K562 (cell line): ENCODE results near the gene COLEC12. TPM values are rescaled to one million over a fixed set of nuclear protein-coding genes. Genes with fewer than 3 reads are reported as not detected.

Source experiments
- ATAC-seq: fragments of 200-7000 bp; cut with Tn5 transposase; 3 replicates; pipeline ENCODE4 v1.9.1; 2020; ENCODE audit warnings: moderate library complexity
- BruUV-seq: library from RNA; stranded (reverse); fragments of 400-500 nt; replicated peaks from 2 replicates; lab custom pipeline; 2021; lab: Mats Ljungman, UMichigan
- CTCF ChIA-PET: fragments of 300-600 bp; formaldehyde crosslinking; extraction: SDS; loops from one replicate; lab custom pipeline; 2021; ENCODE audit warnings: low intra/inter-chr PET ratio; lab: Yijun Ruan, JAX
- POLR2A ChIA-PET: fragments of 300-600, 350-650 bp; sonication (Branson Sonifier 250); formaldehyde crosslinking; extraction: SDS; loops from one replicate; lab custom pipeline; 2021; ENCODE audit warnings: antibody characterized with exemption, inconsistent platforms; lab: Yijun Ruan, JAX
- DNase-seq, 4 experiments: peaks; one replicate each; pipeline versions ENCODE4 v3.0.0 to v3.0.0-alpha.2; 2011 to 2018; ENCODE audit warnings: low spot score in 3 of 4, mixed read lengths in 3 of 4; ENCODE audit errors: extremely low read depth in 1 of 4
- FAIRE-seq: peaks from 2 replicates; lab custom pipeline; 2011; peaks lifted over from hg19 to GRCh38; lab: Jason Lieb, UNC
- H2AFZ ChIP-seq: 2 replicates; pipeline ENCODE4 v1.6.0; 2011; ENCODE audit warnings: low read depth, low read length, control low read depth, inconsistent platforms
- H3K27ac ChIP-seq: fragments of 200-600 bp; 3 replicates; pipeline ENCODE4 v1.8.0; 2011; ENCODE audit warnings: low read depth, mild to moderate bottlenecking, control low read depth, inconsistent platforms, low read length, moderate library complexity, mixed read lengths; ENCODE audit errors: extremely low read depth
- H3K27me3 ChIP-seq, 2 experiments: fragments of 300-600 bp in 1 of 2; 2 replicates in 1 of 2; 3 replicates in 1 of 2; pipeline versions ENCODE4 v1.6.0 to v1.8.0; 2011; ENCODE audit warnings: inconsistent platforms in 2 of 2, low read length in 2 of 2, mild to moderate bottlenecking in 1 of 2, mixed read lengths in 1 of 2, moderate library complexity in 1 of 2; ENCODE audit not compliant: control insufficient read depth in 2 of 2, insufficient read depth in 2 of 2
- H3K36me3 ChIP-seq: fragments of 300-600 bp; 3 replicates; pipeline ENCODE4 v1.8.0; 2011; ENCODE audit warnings: mild to moderate bottlenecking, low read length, inconsistent platforms; ENCODE audit not compliant: control insufficient read depth, insufficient read depth
- H3K4me1 ChIP-seq, 2 experiments: fragments of 200-600 bp in 1 of 2; replicated peaks in 1 of 2; 2 replicates in 1 of 2; 3 replicates in 1 of 2; pipeline versions ENCODE4 v1.5.1 to v1.8.0; 2011; ENCODE audit warnings: inconsistent platforms in 2 of 2, low read length in 2 of 2, mild to moderate bottlenecking in 1 of 2, mixed read lengths in 1 of 2, moderate library complexity in 1 of 2; ENCODE audit not compliant: control insufficient read depth in 2 of 2, insufficient read depth in 2 of 2
- H3K4me2 ChIP-seq: 2 replicates; pipeline ENCODE4 v1.6.1; 2011; ENCODE audit warnings: low read length, control low read depth, inconsistent platforms, mixed read lengths; ENCODE audit not compliant: insufficient read depth
- H3K4me3 ChIP-seq: fragments of 200-600 bp; sonication (generic), shearing (Covaris generic); 2 replicates; pipeline ENCODE4 v1.5.1; 2016; ENCODE audit warnings: control low read depth, inconsistent platforms
- H3K79me2 ChIP-seq: fragments of 200-600 bp; 3 replicates; pipeline ENCODE4 v1.8.0; 2011; ENCODE audit warnings: low read length, inconsistent platforms; ENCODE audit not compliant: control insufficient read depth, insufficient read depth
- H3K9ac ChIP-seq, 2 experiments: 2 replicates each; pipeline versions ENCODE4 v1.6.0 to v1.6.1; 2011; ENCODE audit warnings: low read depth in 2 of 2, low read length in 2 of 2, control low read depth in 1 of 2, inconsistent platforms in 1 of 2, mild to moderate bottlenecking in 1 of 2, mixed read lengths in 1 of 2; ENCODE audit not compliant: insufficient read depth in 1 of 2
- H3K9me1 ChIP-seq: one replicate; pipeline ENCODE4 v1.6.0; 2011; ENCODE audit warnings: inconsistent platforms, mild to moderate bottlenecking, low read length, moderate library complexity; ENCODE audit not compliant: control insufficient read depth, insufficient read depth
- H3K9me3 ChIP-seq: replicated peaks from 2 replicates; pipeline ENCODE4 v1.5.1; 2011; ENCODE audit warnings: low read depth, low read length, inconsistent platforms; ENCODE audit not compliant: control insufficient read depth, insufficient read depth
- H4K20me1 ChIP-seq: replicated peaks from 2 replicates; pipeline ENCODE4 v1.6.1; 2011; ENCODE audit warnings: low read length, inconsistent platforms, mixed read lengths; ENCODE audit not compliant: control insufficient read depth, insufficient read depth
- JUND ChIP-seq, 2 experiments: IDR thresholded peaks; 2 replicates in 1 of 2; 3 replicates in 1 of 2; pipeline ENCODE4 v1.6.1; 2011; ENCODE audit warnings: borderline replicate concordance in 2 of 2, low read depth in 2 of 2, low read length in 2 of 2, improper control_type of control experiment in 1 of 2, missing biosample characterization in 1 of 2, missing genetic modification characterization in 1 of 2, missing genetic modification reagents in 1 of 2
- MED1 ChIP-seq: sonication (generic); formaldehyde crosslinking; IDR thresholded peaks from 2 replicates; pipeline ENCODE4 v1.8.1; 2023; ENCODE audit warnings: missing genetic modification reagents, borderline replicate concordance
- NRF1 ChIP-seq, 2 experiments: fragments of 450-650 bp; IDR thresholded peaks in 1 of 2; conservative IDR thresholded peaks in 1 of 2; 2 replicates each; pipeline ENCODE4 v1.6.1; 2014; ENCODE audit warnings: mild to moderate bottlenecking in 2 of 2
- RBM17 ChIP-seq: fragments of 200-400 bp; formaldehyde crosslinking; IDR thresholded peaks from 2 replicates; pipeline ENCODE4 v1.6.1; 2017; ENCODE audit warnings: low read depth, mild to moderate bottlenecking, low read length, borderline replicate concordance
- RFX1 ChIP-seq: fragments of 450-650 bp; IDR thresholded peaks from 2 replicates; pipeline ENCODE4 v1.6.1; 2016; ENCODE audit warnings: mild to moderate bottlenecking, moderate library complexity
- SMARCB1 ChIP-seq: IDR thresholded peaks from 2 replicates; pipeline ENCODE4 v1.6.1; 2011; ENCODE audit warnings: improper control_type of control experiment, low read depth; ENCODE audit not compliant: insufficient read length
- TAL1 ChIP-seq: fragments of 450-650 bp; IDR thresholded peaks from 2 replicates; pipeline ENCODE4 v1.6.1; 2016; ENCODE audit warnings: mild to moderate bottlenecking
- TBP ChIP-seq: optimal IDR thresholded peaks from 2 replicates; pipeline ENCODE3; 2011; ENCODE audit warnings: low read depth, low read length, improper control_type of control experiment
- ZNF449 ChIP-seq: fragments of 250-450 bp; sonication (Bioruptor Pico); IDR thresholded peaks from 2 replicates; pipeline ENCODE4 v1.8.0; 2022; ENCODE audit warnings: moderate library complexity, mild to moderate bottlenecking, inconsistent platforms
- ZNF644 ChIP-seq: fragments of 200-800 bp; sonication (Bioruptor generic); IDR thresholded peaks from 2 replicates; pipeline ENCODE4 v1.6.1; 2016; ENCODE audit warnings: low read depth, missing genetic modification characterization, missing compliant biosample characterization
- WGBS: fragments of 100-300 bp; shearing (Covaris generic); methylation state at CpG from one replicate; pipeline ENCODE4 v1.1.6; 2016; ENCODE audit warnings: low coverage, mixed read lengths; ENCODE audit not compliant: insufficient coverage; ENCODE audit errors: missing lambda C conversion rate; 5-methylcytosine and 5-hydroxymethylcytosine counted together
- in situ Hi-C: fragments of 300-500 bp; cut with MboI; formaldehyde crosslinking; loops from 4 replicates; pipeline ENCODE4 v1.15.0; 2018; ENCODE audit warnings: inconsistent platforms, mixed read lengths
- intact Hi-C: fragments of 100-400 bp; cut with micrococcal nuclease; formaldehyde crosslinking; loops from 2 replicates; pipeline ENCODE4 v1.14.2; 2022
- polyA plus RNA-seq, 8 experiments: library from polyadenylated mRNA; depleted of rRNA in 4 of 8; stranded (reverse) in 5 of 8; unstranded in 3 of 8; fragments of >200 nt; fragmentation: Nextera tagmentation in 2 of 8; fragmentation: Illumina TruSeq in 1 of 8; extraction: Ambion mirVana in 2 of 8; extraction: Trizol in 1 of 8; gene quantifications; 2 replicates each; pipeline versions ENCODE4 v1.2.1 to v1.2.3, GENCODE V29; 2011 to 2014; ENCODE audit warnings: inconsistent platforms in 1 of 8, missing spikeins in 1 of 8
- total RNA-seq, 7 experiments: library from RNA; depleted of rRNA in 6 of 7; stranded (reverse); fragments of >200 nt in 6 of 7; fragmentation: Illumina TruSeq in 2 of 7; extraction: Trizol in 2 of 7; gene quantifications; 2 replicates each; pipeline versions ENCODE4 v1.2.1 to v1.2.3, GENCODE V29; 2011 to 2021; ENCODE audit warnings: low replicate concordance in 1 of 7
- TF ChIP-seq, protein P1 (sequence below): fragments of 250-450 bp; sonication (Bioruptor Pico); IDR thresholded peaks from 2 replicates; pipeline ENCODE4 v1.4.0; 2020; ENCODE audit warnings: mild to moderate bottlenecking, moderate library complexity, borderline replicate concordance
- TF ChIP-seq, protein P2 (sequence below), 2 experiments: fragments of 450-650 bp in 1 of 2; sonication (generic) in 1 of 2; formaldehyde crosslinking in 1 of 2; IDR thresholded peaks in 1 of 2; conservative IDR thresholded peaks in 1 of 2; 2 replicates each; pipeline versions ENCODE4 v1.6.1 to v1.8.1; 2016 to 2023; ENCODE audit warnings: mild to moderate bottlenecking in 2 of 2, moderate library complexity in 2 of 2, inconsistent platforms in 1 of 2, missing genetic modification reagents in 1 of 2

COLEC12 gene
- total and polyA plus RNA-seq, 9 of the 15 experiments (the other 6 are each of a cell fraction or from before 2014, with no cell fraction given): 0.04 TPM; not detected in 8

DNA sequence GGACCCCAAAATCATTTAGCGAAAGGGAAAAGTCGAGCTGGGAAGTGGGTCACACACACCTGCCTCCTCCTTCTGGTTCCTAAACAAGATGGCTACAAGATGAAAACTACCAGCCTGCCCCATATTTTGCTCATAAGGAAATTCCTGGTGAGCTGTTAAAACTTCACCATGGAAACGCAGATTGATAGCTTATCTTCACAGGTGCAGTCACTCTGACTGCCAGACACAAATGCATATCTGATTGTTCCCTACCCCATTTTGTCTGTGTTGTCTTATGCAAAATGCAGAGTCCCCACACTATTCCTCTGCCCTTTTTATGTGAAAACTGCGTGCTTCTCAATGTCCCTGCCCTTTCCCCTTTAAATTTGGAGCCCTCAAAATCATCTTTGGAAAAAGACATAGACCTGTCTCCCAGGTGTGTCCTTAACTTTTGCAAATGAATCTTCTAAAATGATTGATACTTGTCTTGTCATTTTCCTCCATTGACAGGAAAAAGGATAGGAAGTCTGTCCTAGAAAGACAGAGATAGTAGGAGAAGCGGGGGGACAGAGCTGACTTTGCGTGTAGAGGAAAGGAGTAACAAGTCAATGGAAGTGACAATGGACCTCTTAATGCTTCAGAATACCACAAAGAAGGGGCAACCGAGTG is 193.8 kb downstream of the COLEC12 start:
- intact Hi-C loops (no loop called here), in situ Hi-C loops (no loop called here)
- ATAC-seq (peak; percentile 34; the same call in 2 of the 3 replicates), DNase-seq (peak in 1 of 4 experiments; percentile 60), FAIRE-seq (peak; percentile 48)
- Histone ChIP-seq H3K4me3 (no peak overlapping the region), H3K9ac (no peak overlapping the region), H3K79me2 (no peaks in the 10 kb centered on the region), H3K27ac (no peak overlapping the region), H3K9me1 (no peaks in the 10 kb centered on the region), H3K27me3 (peaks cover 3 to 10% of the 10 kb centered on the region in 2 experiments; a peak in 2 of 5 replicates), H3K4me2 (peak overlapping the region; percentile 50), H3K36me3 (no peaks in the 10 kb centered on the region), H2AFZ (peak overlapping the region; percentile 51), H4K20me1 (no peaks in the 10 kb centered on the region), H3K9me3 (no peaks in the 10 kb centered on the region), H3K4me1 (peaks cover 0 to 19% of the 10 kb centered on the region in 2 experiments; a peak in 4 of 5 replicates)
- WGBS: 12% methylated on average over 7 of the region's 7 CpGs
- POLR2A ChIA-PET: interaction anchor here (0.7 to 1.6 kb wide), 6 partner anchors 8 to 374 kb away, joined by 3 to 9 read pairs (median 3); no protein-coding TSS in a partner anchor
- CTCF ChIA-PET: no interaction called here
- no TSS peak for BruUV-seq
- TF ChIP-seq TAL1 (peak; percentile 35; the same call in 1 of the 2 replicates), MED1 (CRISPR knock-in tag) (no peak), RFX1 (peak; percentile 65), TBP (no peak), ZNF644 (tag) (no peak), ZNF449 (CRISPR knock-in tag) (no peak), SMARCB1 (no peak), NRF1 (conservative IDR thresholded peaks at IDR 0.05 in 1 of 2, IDR thresholded peaks at IDR 0.05 in 1 of 2) (no peak), RBM17 (no peak), JUND (IDR thresholded peaks at IDR 0.05; ENCODE audit: borderline replicate concordance, low read depth, low read length) (peak; percentile 24; the same call in 1 of the 2 replicates), JUND (tag; IDR thresholded peaks at IDR 0.05; ENCODE audit: borderline replicate concordance, low read depth, low read length) (peak; percentile 19; the same call in 1 of the 3 replicates)
- TF ChIP-seq, protein P1, sequence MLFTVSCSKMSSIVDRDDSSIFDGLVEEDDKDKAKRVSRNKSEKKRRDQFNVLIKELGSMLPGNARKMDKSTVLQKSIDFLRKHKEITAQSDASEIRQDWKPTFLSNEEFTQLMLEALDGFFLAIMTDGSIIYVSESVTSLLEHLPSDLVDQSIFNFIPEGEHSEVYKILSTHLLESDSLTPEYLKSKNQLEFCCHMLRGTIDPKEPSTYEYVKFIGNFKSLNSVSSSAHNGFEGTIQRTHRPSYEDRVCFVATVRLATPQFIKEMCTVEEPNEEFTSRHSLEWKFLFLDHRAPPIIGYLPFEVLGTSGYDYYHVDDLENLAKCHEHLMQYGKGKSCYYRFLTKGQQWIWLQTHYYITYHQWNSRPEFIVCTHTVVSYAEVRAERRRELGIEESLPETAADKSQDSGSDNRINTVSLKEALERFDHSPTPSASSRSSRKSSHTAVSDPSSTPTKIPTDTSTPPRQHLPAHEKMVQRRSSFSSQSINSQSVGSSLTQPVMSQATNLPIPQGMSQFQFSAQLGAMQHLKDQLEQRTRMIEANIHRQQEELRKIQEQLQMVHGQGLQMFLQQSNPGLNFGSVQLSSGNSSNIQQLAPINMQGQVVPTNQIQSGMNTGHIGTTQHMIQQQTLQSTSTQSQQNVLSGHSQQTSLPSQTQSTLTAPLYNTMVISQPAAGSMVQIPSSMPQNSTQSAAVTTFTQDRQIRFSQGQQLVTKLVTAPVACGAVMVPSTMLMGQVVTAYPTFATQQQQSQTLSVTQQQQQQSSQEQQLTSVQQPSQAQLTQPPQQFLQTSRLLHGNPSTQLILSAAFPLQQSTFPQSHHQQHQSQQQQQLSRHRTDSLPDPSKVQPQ (CRISPR knock-in tag): no peak
- TF ChIP-seq, protein P2, sequence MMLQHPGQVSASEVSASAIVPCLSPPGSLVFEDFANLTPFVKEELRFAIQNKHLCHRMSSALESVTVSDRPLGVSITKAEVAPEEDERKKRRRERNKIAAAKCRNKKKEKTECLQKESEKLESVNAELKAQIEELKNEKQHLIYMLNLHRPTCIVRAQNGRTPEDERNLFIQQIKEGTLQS (IDR thresholded peaks at IDR 0.05): no peak
- TF ChIP-seq, protein P2 (CRISPR knock-in tag; conservative IDR thresholded peaks at IDR 0.05): no peak
